ENCODE results near the gene MAD2L1. TPM values are rescaled to one million over a fixed set of nuclear protein-coding genes. Genes with fewer than 3 reads are reported as not detected.

The MAD2L1 gene
- total and polyA plus RNA-seq, 9 donors, result 0.95 to 5.2 (median 2.0) TPM

DNA sequence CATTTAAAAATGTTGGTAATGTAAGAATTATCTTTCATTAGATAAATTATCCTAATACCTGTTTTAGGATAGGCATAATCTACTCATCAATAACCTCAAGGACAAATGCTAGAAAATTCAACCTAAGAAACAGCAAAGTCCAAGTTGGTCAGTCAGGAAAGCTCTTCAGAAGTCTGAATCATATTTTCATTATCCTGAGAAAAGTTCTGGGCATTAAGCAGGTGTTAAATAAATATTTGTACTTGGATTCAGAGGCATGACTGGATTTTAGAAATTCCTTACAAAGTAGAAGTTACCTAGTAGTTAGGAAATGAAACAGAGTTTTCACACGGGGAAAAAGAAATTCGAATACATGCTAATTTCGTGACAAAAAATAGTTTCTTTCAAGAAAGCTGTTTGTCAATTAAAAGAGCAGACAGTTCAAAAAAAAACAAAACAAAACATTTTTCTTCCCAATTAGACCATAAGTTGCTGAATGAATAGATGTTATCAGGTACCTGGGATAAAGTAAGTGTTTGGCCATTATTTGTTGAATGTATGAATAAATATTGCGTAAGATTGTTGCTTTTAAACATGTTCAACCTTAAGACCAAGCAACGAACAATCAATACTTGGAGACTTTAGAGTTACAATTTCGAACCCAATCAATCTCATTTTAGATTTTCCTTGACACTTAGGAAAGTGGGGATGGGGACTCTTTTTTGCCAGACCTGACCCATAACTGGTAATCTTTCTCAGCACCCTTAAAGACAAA lies 48.5 kb downstream of the MAD2L1 start:
- no peak overlapping the region for H3K4me3 ChIP-seq
- TF ChIP-seq POLR2A (IDR thresholded peaks at IDR 0.05) (no peak), EP300 (IDR thresholded peaks at IDR 0.05) (no peak)
- TF ChIP-seq, protein P1, sequence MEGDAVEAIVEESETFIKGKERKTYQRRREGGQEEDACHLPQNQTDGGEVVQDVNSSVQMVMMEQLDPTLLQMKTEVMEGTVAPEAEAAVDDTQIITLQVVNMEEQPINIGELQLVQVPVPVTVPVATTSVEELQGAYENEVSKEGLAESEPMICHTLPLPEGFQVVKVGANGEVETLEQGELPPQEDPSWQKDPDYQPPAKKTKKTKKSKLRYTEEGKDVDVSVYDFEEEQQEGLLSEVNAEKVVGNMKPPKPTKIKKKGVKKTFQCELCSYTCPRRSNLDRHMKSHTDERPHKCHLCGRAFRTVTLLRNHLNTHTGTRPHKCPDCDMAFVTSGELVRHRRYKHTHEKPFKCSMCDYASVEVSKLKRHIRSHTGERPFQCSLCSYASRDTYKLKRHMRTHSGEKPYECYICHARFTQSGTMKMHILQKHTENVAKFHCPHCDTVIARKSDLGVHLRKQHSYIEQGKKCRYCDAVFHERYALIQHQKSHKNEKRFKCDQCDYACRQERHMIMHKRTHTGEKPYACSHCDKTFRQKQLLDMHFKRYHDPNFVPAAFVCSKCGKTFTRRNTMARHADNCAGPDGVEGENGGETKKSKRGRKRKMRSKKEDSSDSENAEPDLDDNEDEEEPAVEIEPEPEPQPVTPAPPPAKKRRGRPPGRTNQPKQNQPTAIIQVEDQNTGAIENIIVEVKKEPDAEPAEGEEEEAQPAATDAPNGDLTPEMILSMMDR (IDR thresholded peaks at IDR 0.05), result no peak
- 91 to 93% (median 92%) methylated on average over 6 of the region's 6 CpGs for WGBS, 3 donors

DNA sequence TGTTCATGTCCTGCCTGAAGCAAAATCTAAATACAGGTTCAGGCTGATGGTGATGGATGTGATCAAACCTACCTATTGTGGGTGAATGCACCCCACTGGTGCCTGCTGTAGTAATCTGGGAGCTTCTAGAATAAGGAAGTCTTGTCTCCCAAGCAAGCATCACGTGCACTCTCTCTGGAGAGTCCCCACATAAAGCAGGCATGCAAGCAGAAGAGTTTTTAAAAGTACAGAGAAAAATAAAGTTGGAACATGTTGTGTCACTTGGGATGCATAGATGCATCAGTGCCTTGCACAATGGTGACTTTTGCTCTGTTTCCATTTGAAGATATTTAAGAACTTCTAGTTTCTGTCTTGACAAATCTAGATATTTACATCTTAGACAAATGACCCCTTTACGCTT lies 54.9 kb downstream of the MAD2L1 start:
- intact Hi-C loops (cut with DNase I), result no loop called here
- Histone ChIP-seq H3K4me1 (ENCODE audit: insufficient read depth) (peaks cover 2% of the 10 kb centered on the region), H3K4me3 (no peak overlapping the region), H3K27ac (no peak overlapping the region), H3K36me3 (no peaks in the 10 kb centered on the region), H3K9me3 (no peaks in the 10 kb centered on the region), H3K27me3 (no peaks in the 10 kb centered on the region)
- no peak for TF ChIP-seq EP300 (IDR thresholded peaks at IDR 0.05)
- TF ChIP-seq, protein P1 (IDR thresholded peaks at IDR 0.05), result no peak
- no peak for TF ChIP-seq POLR2A (IDR thresholded peaks at IDR 0.05)
- no peak for DNase-seq
- 83 to 87% (median 85%) methylated on average over 2 of the region's 2 CpGs for WGBS, 3 donors

More for the DNA sequence above, 48.5 kb downstream of the MAD2L1 start:
- H3K36me3 ChIP-seq, result no peaks in the 10 kb centered on the region
- DNase-seq, result no peak
- intact Hi-C loops (cut with DNase I), result no loop called here
- H3K27ac ChIP-seq, result no peak overlapping the region
- H3K4me1 ChIP-seq (ENCODE audit: insufficient read depth), result no peaks in the 10 kb centered on the region
- no peaks in the 10 kb centered on the region for H3K27me3 ChIP-seq
- H3K9me3 ChIP-seq, result no peaks in the 10 kb centered on the region

DNA sequence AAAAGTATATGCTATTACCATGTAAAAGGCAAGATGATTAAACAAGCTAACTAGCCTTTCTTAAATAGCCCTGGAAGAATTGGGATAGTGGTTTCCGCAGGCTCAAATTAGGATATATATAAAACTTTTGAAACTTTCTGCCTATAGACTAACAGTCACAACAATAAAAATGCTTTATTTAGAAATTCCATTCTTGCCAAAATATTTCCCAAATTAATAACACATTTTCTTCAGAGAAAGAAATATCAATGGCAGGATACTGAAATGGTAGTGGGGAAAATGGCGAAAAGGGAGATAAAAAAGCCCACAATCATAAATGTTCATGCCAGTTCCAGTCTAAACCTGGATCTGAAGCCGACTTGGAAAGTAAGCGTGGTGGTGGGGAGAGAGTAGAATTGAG lies 56.0 kb downstream of the MAD2L1 start:
- WGBS, 3 donors, result 79 to 86% (median 85%) methylated on average over 4 of the region's 4 CpGs
- DNase-seq, result no peak
- TF ChIP-seq EP300 (IDR thresholded peaks at IDR 0.05) (no peak), POLR2A (IDR thresholded peaks at IDR 0.05) (no peak)
- TF ChIP-seq, protein P1 (IDR thresholded peaks at IDR 0.05), result no peak

DNA sequence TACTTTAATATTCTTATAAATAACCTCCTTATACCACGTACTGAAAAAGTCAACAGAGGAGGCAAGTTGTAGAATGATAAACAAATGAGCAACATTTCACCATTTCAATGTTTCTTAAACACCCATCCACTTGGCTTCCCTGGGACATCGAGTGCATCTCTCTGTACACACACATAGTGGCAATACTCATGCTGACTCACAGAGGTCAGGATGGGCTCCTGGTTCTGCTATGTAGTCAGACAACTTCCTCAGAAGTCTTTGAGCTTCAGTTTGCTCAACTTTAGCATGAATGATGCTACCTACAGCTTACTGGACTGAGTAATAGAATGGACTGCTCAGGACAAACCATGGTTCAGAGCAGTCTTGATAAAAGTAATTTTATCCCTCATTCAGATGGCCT lies 56.9 kb downstream of the MAD2L1 start:
- no peak for TF ChIP-seq POLR2A (IDR thresholded peaks at IDR 0.05)
- TF ChIP-seq, protein P1 (IDR thresholded peaks at IDR 0.05), result no peak
- TF ChIP-seq EP300 (IDR thresholded peaks at IDR 0.05), result no peak
- H3K9me3 ChIP-seq, result no peaks in the 10 kb centered on the region
- 82 to 89% (median 89%) methylated on average over 2 of the region's 2 CpGs for WGBS, 3 donors
- H3K4me3 ChIP-seq, result no peak overlapping the region
- H3K36me3 ChIP-seq, result no peaks in the 10 kb centered on the region
- H3K27me3 ChIP-seq, result no peaks in the 10 kb centered on the region
- no peak for DNase-seq
- peaks cover 2% of the 10 kb centered on the region for H3K4me1 ChIP-seq (ENCODE audit: insufficient read depth)
- intact Hi-C loops (cut with DNase I), result no loop called here
- no peak overlapping the region for H3K27ac ChIP-seq

More for the DNA sequence above, 56.0 kb downstream of the MAD2L1 start:
- intact Hi-C loops (cut with DNase I), result no loop called here
- Histone ChIP-seq H3K4me3 (no peak overlapping the region), H3K4me1 (ENCODE audit: insufficient read depth) (peaks cover 2% of the 10 kb centered on the region), H3K9me3 (no peaks in the 10 kb centered on the region), H3K36me3 (no peaks in the 10 kb centered on the region), H3K27me3 (no peaks in the 10 kb centered on the region), H3K27ac (no peak overlapping the region)
